ENCODE data around the gene PTPRC. TPM values are rescaled to one million over a fixed set of nuclear protein-coding genes. Genes with fewer than 3 reads are reported as not detected.

The PTPRC gene
- polyA plus RNA-seq, 1 donor (not counting 4 experiments of a cell fraction or from before 2014, with no cell fraction given), result not detected

- Histone ChIP-seq H3K4me3 (ENCODE audit: control insufficient read depth in 2 of 3, extremely low read depth in 1 of 3, insufficient read depth in 2 of 3, low read depth in 1 of 3, low read length in 3 of 3) (no peak overlapping the region), H2AFZ (ENCODE audit: control insufficient read depth, low read length) (no peak overlapping the region), H3K9ac (ENCODE audit: control insufficient read depth, extremely low read depth, insufficient read depth, low read length) (no peak overlapping the region), H3K9me3 (ENCODE audit: control insufficient read depth, low read depth, low read length) (no peaks in the 10 kb centered on the region), H3K79me2 (ENCODE audit: control insufficient read depth, insufficient read depth, low read length) (no peaks in the 10 kb centered on the region), H3K27ac (ENCODE audit: control insufficient read depth, insufficient read depth, low read length) (no peak overlapping the region), H3K36me3 (ENCODE audit: control insufficient read depth in 2 of 2, extremely low read depth in 1 of 2, insufficient read depth in 2 of 2, low read length in 2 of 2) (no peaks in the 10 kb centered on the region), H3K27me3 (ENCODE audit: control insufficient read depth, extremely low read depth, insufficient read depth, low read length) (no peaks in the 10 kb centered on the region), H3K4me1 (ENCODE audit: control insufficient read depth, extremely low read depth, insufficient read depth, low read length) (peaks cover 12% of the 10 kb centered on the region), H3K4me2 (ENCODE audit: control insufficient read depth, extremely low read depth, insufficient read depth, low read depth, low read length) (no peak overlapping the region), H3K9me1 (ENCODE audit: control insufficient read depth, extremely low read depth, insufficient read depth, low read length) (no peaks in the 10 kb centered on the region), H4K20me1 (ENCODE audit: control insufficient read depth, extremely low read depth, insufficient read depth, low read length) (no peaks in the 10 kb centered on the region)
- dilution Hi-C loops (cut with MboI; ENCODE audit: extremely low pct_ligation_motif_present, low sequenced_read_pairs), result no loop called here
- no peak for TF ChIP-seq CTCF (optimal IDR thresholded peaks at IDR 0.05 in 1 of 3, IDR thresholded peaks at IDR 0.05 in 1 of 3, conservative IDR thresholded peaks at IDR 0.05 in 1 of 3; ENCODE audit: extremely low read depth in 1 of 3, insufficient read depth in 2 of 3, low read length in 3 of 3)
- no peak for TF ChIP-seq EZH2 (IDR thresholded peaks at IDR 0.05; ENCODE audit: low read length)
- DNase-seq (ENCODE audit: low read depth, low spot score) (no peak), FAIRE-seq (no peak)
Measured at GRCh38 chr1:198681252-198681651, 42.4 kb downstream of the PTPRC start.

- dilution Hi-C loops (cut with MboI; ENCODE audit: extremely low pct_ligation_motif_present, low sequenced_read_pairs), result no loop called here
- H3K27me3 ChIP-seq (ENCODE audit: control insufficient read depth, extremely low read depth, insufficient read depth, low read length), result no peaks in the 10 kb centered on the region
- peak overlapping the region; percentile 35 for H3K4me2 ChIP-seq (ENCODE audit: control insufficient read depth, extremely low read depth, insufficient read depth, low read depth, low read length)
- no peak for TF ChIP-seq EZH2 (IDR thresholded peaks at IDR 0.05; ENCODE audit: low read length)
- no peak for TF ChIP-seq CTCF (optimal IDR thresholded peaks at IDR 0.05 in 1 of 3, IDR thresholded peaks at IDR 0.05 in 1 of 3, conservative IDR thresholded peaks at IDR 0.05 in 1 of 3; ENCODE audit: extremely low read depth in 1 of 3, insufficient read depth in 2 of 3, low read length in 3 of 3)
- H3K36me3 ChIP-seq (ENCODE audit: control insufficient read depth in 2 of 2, extremely low read depth in 1 of 2, insufficient read depth in 2 of 2, low read length in 2 of 2), result no peaks in the 10 kb centered on the region
- no peak overlapping the region for H3K4me3 ChIP-seq (ENCODE audit: control insufficient read depth in 2 of 3, extremely low read depth in 1 of 3, insufficient read depth in 2 of 3, low read depth in 1 of 3, low read length in 3 of 3)
- H3K9me1 ChIP-seq (ENCODE audit: control insufficient read depth, extremely low read depth, insufficient read depth, low read length), result no peaks in the 10 kb centered on the region
- H2AFZ ChIP-seq (ENCODE audit: control insufficient read depth, low read length), result peak overlapping the region; percentile 12
- no peak overlapping the region for H3K27ac ChIP-seq (ENCODE audit: control insufficient read depth, insufficient read depth, low read length)
- H3K9ac ChIP-seq (ENCODE audit: control insufficient read depth, extremely low read depth, insufficient read depth, low read length), result peak overlapping the region; percentile 1
- H4K20me1 ChIP-seq (ENCODE audit: control insufficient read depth, extremely low read depth, insufficient read depth, low read length), result no peaks in the 10 kb centered on the region
- H3K9me3 ChIP-seq (ENCODE audit: control insufficient read depth, low read depth, low read length), result no peaks in the 10 kb centered on the region
- no peak for DNase-seq (ENCODE audit: low read depth, low spot score)
- peaks cover 7% of the 10 kb centered on the region for H3K4me1 ChIP-seq (ENCODE audit: control insufficient read depth, extremely low read depth, insufficient read depth, low read length)
- no peaks in the 10 kb centered on the region for H3K79me2 ChIP-seq (ENCODE audit: control insufficient read depth, insufficient read depth, low read length)
- peak; percentile 46 for FAIRE-seq
Measured at GRCh38 chr1:198681831-198682759, 43.3 kb downstream of the PTPRC start.

All from keratinocyte (primary cell).